Stomach (tissue), 9 donors: Measurements from ENCODE around the gene NEDD4. TPM values are rescaled to one million over a fixed set of nuclear protein-coding genes. Genes with fewer than 3 reads are reported as not detected.
"Not testable (repeated sequence)": the region's sequence is repeated elsewhere in the genome, so short reads cannot be mapped to it uniquely, and the experiment has no call there.

ENCODE experiments used
- DNase-seq, 2 donors: peaks; one replicate each; pipeline versions ENCODE4 v3.0.0 to v3.0.0-alpha.2; 2013 to 2019
- H3K27ac ChIP-seq, 5 donors: fragments of 200-600 bp in 4 of 5; sonication (generic) in 4 of 5; one replicate each; pipeline ENCODE4 v1.5.1; 2013 to 2019; ENCODE audit warnings: mild to moderate bottlenecking in 1 of 5, moderate library complexity in 1 of 5
- H3K27me3 ChIP-seq, 3 donors: fragments of 200-600 bp; sonication (generic); one replicate each; pipeline ENCODE4 v1.5.1; 2017 to 2019; ENCODE audit warnings: mixed run types in 1 of 3
- H3K36me3 ChIP-seq, 4 donors: fragments of 200-600 bp; sonication (generic); 1 replicate in 3 of 4; 2 replicates in 1 of 4; pipeline ENCODE4 v1.5.1; 2016 to 2019
- H3K4me1 ChIP-seq, 4 donors: fragments of 200-600 bp; sonication (generic); one replicate each; pipeline ENCODE4 v1.5.1; 2016 to 2019
- H3K4me3 ChIP-seq, 4 donors: fragments of 200-600 bp; sonication (generic) in 3 of 4; one replicate each; pipeline ENCODE4 v1.5.1; 2016 to 2019; ENCODE audit warnings: mild to moderate bottlenecking in 1 of 4
- H3K9me3 ChIP-seq, 4 donors: fragments of 200-600 bp; sonication (generic); one replicate each; pipeline ENCODE4 v1.5.1; 2016 to 2019
- CTCF ChIP-seq, 7 experiments: fragments of 450-650 bp in 4 of 7; fragments of 200-600 bp in 3 of 7; sonication (generic) in 3 of 7; IDR thresholded peaks; one replicate each; pipeline ENCODE4 v1.5.1; 2016 to 2019; ENCODE audit warnings: antibody characterized with exemption in 7 of 7, control low read depth in 2 of 7, mild to moderate bottlenecking in 1 of 7
- EP300 ChIP-seq: sonication (generic); formaldehyde crosslinking; IDR thresholded peaks from one replicate; pipeline ENCODE4 v1.6.1; 2017; ENCODE audit warnings: antibody characterized with exemption
- POLR2A ChIP-seq, 4 donors: fragments of 450-650 bp; IDR thresholded peaks; one replicate each; pipeline ENCODE4 v1.6.1; 2016; ENCODE audit warnings: antibody characterized with exemption in 4 of 4, control low read depth in 2 of 4, mild to moderate bottlenecking in 1 of 4, moderate library complexity in 1 of 4
- POLR2AphosphoS5 ChIP-seq, 3 donors: sonication (generic); formaldehyde crosslinking; IDR thresholded peaks; one replicate each; pipeline ENCODE4 v1.6.1; 2016; ENCODE audit warnings: antibody characterized with exemption in 3 of 3
- WGBS, 5 donors: extraction: QIAGEN DNeasy Blood & Tissue Kit in 3 of 5; methylation state at CpG; one replicate each; pipeline versions ENCODE4 v1.1.5 to v1.1.7; 2013 to 2018; 5-methylcytosine and 5-hydroxymethylcytosine counted together
- intact Hi-C: fragments of 100-400 bp; cut with DNase I; formaldehyde crosslinking; loops from one replicate; pipeline ENCODE4 v1.15.1; 2023; ENCODE audit warnings: low total_unique reads
- polyA plus RNA-seq, 3 donors: library from polyadenylated mRNA; stranded (reverse); fragments of 200-250 nt; gene quantifications; one replicate each; pipeline ENCODE4 v1.2.3, GENCODE V29; 2013
- total RNA-seq, 5 donors: library from RNA; depleted of rRNA; stranded (reverse); fragments of >200 nt; gene quantifications; one replicate each; pipeline versions ENCODE4 v1.1.0 to v1.2.3, GENCODE V29; 2014 to 2016
- donor health status: healthy with polysubstance abuse.
- donor health status: Bipolar disorder and iron deficiency.
- donor health status: healthy.

Gene NEDD4
- total and polyA plus RNA-seq, 8 donors, result 2.9 to 40.8 (median 7.5) TPM

- intact Hi-C loops, result no loop called here
- TF ChIP-seq POLR2A (IDR thresholded peaks at IDR 0.05) (no peak), POLR2AphosphoS5 (IDR thresholded peaks at IDR 0.05) (no peak), CTCF (IDR thresholded peaks at IDR 0.05) (no peak), EP300 (no peak)
- 71 to 84% (median 75%) methylated on average over 3 of the region's 3 CpGs for WGBS, 5 donors
- DNase-seq, result peak in 1 of 2 donors; percentile 38
- Histone ChIP-seq H3K27ac (no peak overlapping the region), H3K36me3 (no peaks in the 10 kb centered on the region), H3K9me3 (peaks cover 0 to 13% (median 8%) of the 10 kb centered on the region in 4 donors), H3K4me1 (peaks cover 0 to 9% (median 5%) of the 10 kb centered on the region in 4 donors), H3K27me3 (no peaks in the 10 kb centered on the region), H3K4me3 (no peak overlapping the region)
These were observed 201.6 kb downstream of the NEDD4 start for GRCh38 chr15:55791551-55792400.

DNA sequence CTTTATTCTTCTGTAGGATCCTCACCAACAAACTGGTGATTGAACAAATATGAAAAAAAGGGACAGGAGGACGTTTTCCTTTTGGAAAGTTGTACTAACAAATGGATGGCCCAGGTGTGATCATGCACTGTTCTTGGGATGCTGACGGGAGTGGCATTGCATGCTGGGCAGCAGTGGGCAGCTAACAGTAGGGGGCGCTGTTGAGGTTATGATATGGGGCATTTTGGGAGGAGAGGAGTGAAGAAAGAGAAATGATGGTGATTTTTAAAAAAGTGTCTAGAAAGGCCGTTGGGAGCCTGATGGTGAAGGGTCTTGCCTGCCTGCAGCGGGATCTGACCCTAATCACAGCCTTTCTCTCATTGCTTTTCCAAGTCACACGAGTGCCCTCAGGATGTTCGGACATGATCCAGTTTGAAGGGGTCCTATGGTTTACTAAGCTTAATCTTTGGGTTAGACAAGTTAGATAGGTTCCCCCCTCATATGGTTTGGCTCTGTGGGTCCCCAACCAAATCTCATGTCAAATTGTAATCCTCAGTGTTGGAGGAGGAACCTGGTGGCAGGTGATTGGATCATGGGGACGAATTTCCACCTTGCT lies 204.2 kb downstream of the NEDD4 start:
- DNase-seq, result no peak
- TF ChIP-seq EP300, result no peak
- peak in 2 of 7 experiments; percentile 12 to 45 for TF ChIP-seq CTCF (IDR thresholded peaks at IDR 0.05)
- H3K27ac ChIP-seq, result no peak overlapping the region

DNA sequence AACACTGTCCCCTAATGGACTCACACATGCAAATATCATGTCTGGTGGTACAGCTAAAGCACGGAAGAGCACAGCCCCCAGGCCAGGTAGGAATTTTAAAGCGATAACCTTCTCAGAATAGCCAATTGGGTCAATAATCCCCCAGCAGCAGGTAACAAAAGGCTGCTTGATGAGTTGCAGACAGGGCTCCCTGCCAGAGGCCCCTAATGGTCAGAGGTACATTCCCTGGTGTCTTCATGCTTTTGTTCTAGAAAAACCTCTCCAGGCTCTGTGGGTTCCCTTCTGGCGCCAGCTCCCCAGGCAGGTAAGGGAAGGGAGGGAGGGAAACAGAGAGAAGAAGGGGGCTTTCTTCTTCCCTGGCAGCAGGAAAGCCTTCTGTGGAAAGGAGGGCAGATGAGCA lies 207.1 kb downstream of the NEDD4 start:
- 62 to 90% (median 88%) methylated on average over 3 of the region's 3 CpGs for WGBS, 5 donors
- no peaks in the 10 kb centered on the region for H3K4me1 ChIP-seq
- no peak overlapping the region for H3K27ac ChIP-seq
- H3K9me3 ChIP-seq, result peaks cover 0 to under 1% (median 0%) of the 10 kb centered on the region in 4 donors
- no peak for DNase-seq
- TF ChIP-seq EP300 (no peak), CTCF (IDR thresholded peaks at IDR 0.05) (no peak), POLR2A (IDR thresholded peaks at IDR 0.05) (no peak), POLR2AphosphoS5 (IDR thresholded peaks at IDR 0.05) (no peak)
- no peaks in the 10 kb centered on the region for H3K27me3 ChIP-seq
- H3K36me3 ChIP-seq, result no peaks in the 10 kb centered on the region
- intact Hi-C loops, result no loop called here
- H3K4me3 ChIP-seq, result no peak overlapping the region

More for the DNA sequence above, 204.2 kb downstream of the NEDD4 start:
- intact Hi-C loops, result no loop called here
- Histone ChIP-seq H3K36me3 (no peaks in the 10 kb centered on the region), H3K4me3 (no peak overlapping the region), H3K9me3 (peaks cover 0 to 9% (median 6%) of the 10 kb centered on the region in 4 donors), H3K27me3 (no peaks in the 10 kb centered on the region), H3K4me1 (peaks cover 0 to 9% (median 5%) of the 10 kb centered on the region in 4 donors)
- 81 to 84% (median 81%) methylated on average over 8 of the region's 8 CpGs for WGBS, 5 donors

DNA sequence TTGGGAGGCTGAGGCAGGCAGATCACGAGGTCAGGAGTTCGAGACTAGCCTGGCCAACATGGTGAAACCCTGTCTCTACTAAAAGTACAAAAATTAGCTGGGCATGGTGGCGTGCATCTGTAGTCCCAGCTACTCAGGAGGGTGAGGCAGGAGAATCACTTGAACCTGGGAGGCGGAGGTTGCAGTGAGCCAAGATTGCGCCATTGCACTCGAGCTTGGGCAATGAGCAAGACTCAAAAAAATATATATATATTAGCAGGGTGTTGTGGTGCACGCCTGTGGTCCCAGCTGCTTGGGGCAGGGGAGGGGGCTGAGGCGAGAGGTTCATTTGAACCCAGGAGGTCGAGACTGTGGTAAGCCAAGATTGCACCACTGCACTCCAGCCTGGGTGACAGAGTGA lies 207.8 kb downstream of the NEDD4 start:
- H3K36me3 ChIP-seq, H3K4me3 ChIP-seq, H3K27me3 ChIP-seq, H3K4me1 ChIP-seq, H3K27ac ChIP-seq, H3K9me3 ChIP-seq, DNase-seq, intact Hi-C loops: not testable (repeated sequence)
- 86 to 89% (median 87%) methylated on average over 9 of the region's 9 CpGs for WGBS, 5 donors

DNA sequence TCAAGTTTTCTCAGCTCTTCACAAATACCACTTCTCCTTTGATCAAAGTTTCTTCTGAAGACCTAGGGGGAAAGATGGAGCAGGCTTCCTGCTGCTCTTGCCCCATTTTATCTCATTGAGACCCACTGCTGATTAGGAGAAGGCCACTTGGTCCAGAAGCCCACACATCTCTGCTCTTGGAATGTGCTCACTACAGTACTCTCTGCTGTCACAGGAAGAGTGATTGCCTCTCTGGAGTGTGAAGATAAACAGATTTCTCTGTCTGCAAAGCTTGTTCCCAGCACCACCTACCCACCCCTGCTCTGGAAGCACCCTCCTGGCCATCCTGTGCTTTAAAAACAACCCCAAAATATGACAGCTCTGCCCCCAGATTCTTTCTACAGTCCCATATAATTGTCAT lies 209.1 kb downstream of the NEDD4 start:
- DNase-seq, result peak in 1 of 2 donors; percentile 16
- Histone ChIP-seq H3K27ac (no peak overlapping the region), H3K4me3 (no peak overlapping the region), H3K27me3 (peaks cover 0 to 5% (median 0%) of the 10 kb centered on the region in 3 donors), H3K4me1 (no peaks in the 10 kb centered on the region), H3K36me3 (no peaks in the 10 kb centered on the region), H3K9me3 (peaks cover 0 to 5% (median 0%) of the 10 kb centered on the region in 4 donors)
- intact Hi-C loops, result no loop called here
- TF ChIP-seq POLR2AphosphoS5 (IDR thresholded peaks at IDR 0.05) (no peak), EP300 (no peak), POLR2A (IDR thresholded peaks at IDR 0.05) (no peak), CTCF (IDR thresholded peaks at IDR 0.05) (no peak)
